Measurements from ENCODE around the gene CTNNA3.

DNA sequence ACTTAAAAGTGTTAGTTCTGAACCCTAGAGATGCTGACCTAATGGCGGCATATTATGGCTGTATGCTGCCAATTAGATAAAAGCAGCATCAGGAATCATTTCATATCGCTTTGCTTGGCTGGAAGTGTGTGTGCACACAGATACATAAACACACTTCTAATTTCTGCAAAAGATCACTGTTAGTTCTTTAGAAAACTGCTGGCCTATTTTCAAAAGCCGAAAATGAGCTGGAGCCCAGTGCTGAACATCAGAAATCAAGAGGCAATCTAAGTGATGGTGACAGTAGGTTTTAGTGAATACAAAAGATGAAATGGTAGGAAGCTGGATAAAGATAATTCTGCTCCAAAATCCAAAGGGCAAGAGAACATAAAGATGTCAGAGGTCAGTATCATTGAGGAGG, 1516.0 kb downstream of the CTNNA3 start:
- TF ChIP-seq, protein P1, sequence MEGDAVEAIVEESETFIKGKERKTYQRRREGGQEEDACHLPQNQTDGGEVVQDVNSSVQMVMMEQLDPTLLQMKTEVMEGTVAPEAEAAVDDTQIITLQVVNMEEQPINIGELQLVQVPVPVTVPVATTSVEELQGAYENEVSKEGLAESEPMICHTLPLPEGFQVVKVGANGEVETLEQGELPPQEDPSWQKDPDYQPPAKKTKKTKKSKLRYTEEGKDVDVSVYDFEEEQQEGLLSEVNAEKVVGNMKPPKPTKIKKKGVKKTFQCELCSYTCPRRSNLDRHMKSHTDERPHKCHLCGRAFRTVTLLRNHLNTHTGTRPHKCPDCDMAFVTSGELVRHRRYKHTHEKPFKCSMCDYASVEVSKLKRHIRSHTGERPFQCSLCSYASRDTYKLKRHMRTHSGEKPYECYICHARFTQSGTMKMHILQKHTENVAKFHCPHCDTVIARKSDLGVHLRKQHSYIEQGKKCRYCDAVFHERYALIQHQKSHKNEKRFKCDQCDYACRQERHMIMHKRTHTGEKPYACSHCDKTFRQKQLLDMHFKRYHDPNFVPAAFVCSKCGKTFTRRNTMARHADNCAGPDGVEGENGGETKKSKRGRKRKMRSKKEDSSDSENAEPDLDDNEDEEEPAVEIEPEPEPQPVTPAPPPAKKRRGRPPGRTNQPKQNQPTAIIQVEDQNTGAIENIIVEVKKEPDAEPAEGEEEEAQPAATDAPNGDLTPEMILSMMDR (IDR thresholded peaks at IDR 0.05; ENCODE audit: extremely low read depth in 1 of 2, insufficient read depth in 1 of 2, low read depth in 1 of 2, low read length in 2 of 2) = no peak
- TF ChIP-seq POLR2A (IDR thresholded peaks at IDR 0.05; ENCODE audit: low read depth, low read length) (no peak), EZH2 (IDR thresholded peaks at IDR 0.05; ENCODE audit: borderline replicate concordance, low read depth, low read length, severe bottlenecking) (no peak), POLR2AphosphoS5 (IDR thresholded peaks at IDR 0.05; ENCODE audit: insufficient read depth, low read depth, low read length) (no peak), FOS (IDR thresholded peaks at IDR 0.05; ENCODE audit: borderline replicate concordance, insufficient read depth, low read length) (no peak), JUN (IDR thresholded peaks at IDR 0.05; ENCODE audit: borderline replicate concordance, insufficient read depth, insufficient read length, low read depth) (no peak), MYC (IDR thresholded peaks at IDR 0.05; ENCODE audit: low read depth, low read length) (no peak)
- TF ChIP-seq, protein P2, sequence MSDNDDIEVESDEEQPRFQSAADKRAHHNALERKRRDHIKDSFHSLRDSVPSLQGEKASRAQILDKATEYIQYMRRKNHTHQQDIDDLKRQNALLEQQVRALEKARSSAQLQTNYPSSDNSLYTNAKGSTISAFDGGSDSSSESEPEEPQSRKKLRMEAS (IDR thresholded peaks at IDR 0.05; ENCODE audit: insufficient read depth, insufficient read length) = no peak
